ENCODE data around the gene FSTL5. TPM values are rescaled to one million over a fixed set of nuclear protein-coding genes. Genes with fewer than 3 reads are reported as not detected.

Gene FSTL5
- total RNA-seq, 1 experiment from 2014 or later: 1.9 TPM

- intact Hi-C loops (cut with micrococcal nuclease; ENCODE audit: unreplicated experiment): no loop called here
- BruUV-seq (replicated peaks): no TSS peak
- H3K9me3 Mint-ChIP-seq (ENCODE audit: unreplicated experiment): no peaks in the 10 kb centered on the region
- no peak for DNase-seq
- H3K4me3 Mint-ChIP-seq (ENCODE audit: unreplicated experiment): no peak overlapping the region
- H3K4me1 Mint-ChIP-seq (ENCODE audit: low read depth, unreplicated experiment): no peaks in the 10 kb centered on the region
- TF ChIP-seq CTCF (IDR thresholded peaks at IDR 0.05; ENCODE audit: insufficient read depth in 1 of 2, low read depth in 1 of 2, low read length in 1 of 2, severe bottlenecking in 1 of 2, unreplicated experiment in 1 of 2): no peak
- H3K36me3 ChIP-seq (ENCODE audit: control insufficient read depth, insufficient read depth, low read length): no peaks in the 10 kb centered on the region
- H3K27ac Mint-ChIP-seq (ENCODE audit: unreplicated experiment): no peak overlapping the region
- H3K4me1 ChIP-seq: peaks cover 11% of the 10 kb centered on the region
- ChIA-PET CTCF (no interaction called here), POLR2A (no interaction called here)
- no peaks in the 10 kb centered on the region for H3K27me3 ChIP-seq (replicated peaks; ENCODE audit: control insufficient read depth, insufficient read depth, low read length)
- no peaks in the 10 kb centered on the region for H3K27me3 Mint-ChIP-seq (ENCODE audit: insufficient read depth, unreplicated experiment)
- H3K9me3 ChIP-seq: no peaks in the 10 kb centered on the region
- H3K36me3 Mint-ChIP-seq (ENCODE audit: insufficient read depth, unreplicated experiment): no peaks in the 10 kb centered on the region
- no peak overlapping the region for H3K4me3 ChIP-seq (ENCODE audit: low read depth, low read length)
Observed at GRCh38 chr4:161359491-161359890, 804.3 kb downstream of the FSTL5 start.

- CTCF ChIA-PET: no interaction called here
- no peak overlapping the region for H3K27ac Mint-ChIP-seq (ENCODE audit: unreplicated experiment)
Observed at GRCh38 chr4:161356351-161356750, 807.4 kb downstream of the FSTL5 start.

GRCh38 chr4:161350946-161351345 is 812.9 kb downstream of the FSTL5 start:
- intact Hi-C loops (cut with micrococcal nuclease; ENCODE audit: unreplicated experiment): no loop called here
- Mint-ChIP-seq H3K9me3 (ENCODE audit: unreplicated experiment) (peaks cover 9% of the 10 kb centered on the region), H3K27me3 (ENCODE audit: insufficient read depth, unreplicated experiment) (peaks cover 5% of the 10 kb centered on the region), H3K36me3 (ENCODE audit: insufficient read depth, unreplicated experiment) (no peaks in the 10 kb centered on the region), H3K4me1 (ENCODE audit: low read depth, unreplicated experiment) (no peaks in the 10 kb centered on the region), H3K27ac (ENCODE audit: unreplicated experiment) (no peak overlapping the region), H3K4me3 (ENCODE audit: unreplicated experiment) (no peak overlapping the region)
- no peak for DNase-seq
- Histone ChIP-seq H3K4me3 (ENCODE audit: low read depth, low read length) (no peak overlapping the region), H3K9me3 (no peaks in the 10 kb centered on the region), H3K36me3 (ENCODE audit: control insufficient read depth, insufficient read depth, low read length) (no peaks in the 10 kb centered on the region), H3K27me3 (replicated peaks; ENCODE audit: control insufficient read depth, insufficient read depth, low read length) (no peaks in the 10 kb centered on the region), H3K4me1 (no peaks in the 10 kb centered on the region)
- no peak for TF ChIP-seq CTCF (IDR thresholded peaks at IDR 0.05; ENCODE audit: insufficient read depth in 1 of 2, low read depth in 1 of 2, low read length in 1 of 2, severe bottlenecking in 1 of 2, unreplicated experiment in 1 of 2)
- ChIA-PET POLR2A (no interaction called here), CTCF (no interaction called here)
- no TSS peak for BruUV-seq (replicated peaks)

More at GRCh38 chr4:161356351-161356750, 807.4 kb downstream of the FSTL5 start:
- no peak overlapping the region for H3K4me3 ChIP-seq (ENCODE audit: low read depth, low read length)
- DNase-seq: no peak
- Mint-ChIP-seq H3K9me3 (ENCODE audit: unreplicated experiment) (peaks cover 9% of the 10 kb centered on the region), H3K4me1 (ENCODE audit: low read depth, unreplicated experiment) (no peaks in the 10 kb centered on the region), H3K27me3 (ENCODE audit: insufficient read depth, unreplicated experiment) (peaks cover 5% of the 10 kb centered on the region), H3K4me3 (ENCODE audit: unreplicated experiment) (no peak overlapping the region), H3K36me3 (ENCODE audit: insufficient read depth, unreplicated experiment) (no peaks in the 10 kb centered on the region)
- intact Hi-C loops (cut with micrococcal nuclease; ENCODE audit: unreplicated experiment): no loop called here
- no peaks in the 10 kb centered on the region for H3K27me3 ChIP-seq (replicated peaks; ENCODE audit: control insufficient read depth, insufficient read depth, low read length)
- no TSS peak for BruUV-seq (replicated peaks)
- POLR2A ChIA-PET: no interaction called here
- TF ChIP-seq CTCF (IDR thresholded peaks at IDR 0.05; ENCODE audit: insufficient read depth in 1 of 2, low read depth in 1 of 2, low read length in 1 of 2, severe bottlenecking in 1 of 2, unreplicated experiment in 1 of 2): no peak
- H3K36me3 ChIP-seq (ENCODE audit: control insufficient read depth, insufficient read depth, low read length): no peaks in the 10 kb centered on the region
- H3K4me1 ChIP-seq: peaks cover 11% of the 10 kb centered on the region
- H3K9me3 ChIP-seq: no peaks in the 10 kb centered on the region
